Prostate gland (tissue), 2 donors: Measurements from ENCODE around the gene YIF1A. TPM values are rescaled to one million over a fixed set of nuclear protein-coding genes. Genes with fewer than 3 reads are reported as not detected.

Source experiments
- DNase-seq: peaks from one replicate; pipeline ENCODE4 v3.0.0-alpha.2; 2019; ENCODE audit warnings: low spot score
- H3K27ac ChIP-seq, 2 donors: fragments of 200-600 bp; sonication (generic); 2 replicates each; pipeline ENCODE4 v1.5.1; 2017 to 2019
- H3K27me3 ChIP-seq: fragments of 200-600 bp; sonication (generic); replicated peaks from 2 replicates; pipeline ENCODE4 v1.5.1; 2019; ENCODE audit not compliant: insufficient read depth
- H3K36me3 ChIP-seq, 2 donors: fragments of 200-600 bp; sonication (generic); 1 replicate in 1 of 2; 2 replicates in 1 of 2; pipeline versions ENCODE4 v1.5.1 to v1.8.1; 2017 to 2019
- H3K4me1 ChIP-seq: fragments of 200-600 bp; sonication (generic); replicated peaks from 2 replicates; pipeline ENCODE4 v1.5.1; 2019
- H3K4me3 ChIP-seq, 2 donors: fragments of 200-600 bp; sonication (generic); 2 replicates each; pipeline ENCODE4 v1.5.1; 2017 to 2019
- H3K9me3 ChIP-seq: fragments of 200-600 bp; sonication (generic); 2 replicates; pipeline ENCODE4 v1.5.1; 2017
- CTCF ChIP-seq, 4 experiments: fragments of 200-600 bp in 2 of 4; fragments of 450-650 bp in 2 of 4; sonication (generic) in 2 of 4; IDR thresholded peaks; 1 replicate in 3 of 4; 2 replicates in 1 of 4; pipeline ENCODE4 v1.5.1; 2016 to 2019; ENCODE audit warnings: antibody characterized with exemption in 4 of 4, mild to moderate bottlenecking in 2 of 4, moderate library complexity in 2 of 4
- POLR2A ChIP-seq: fragments of 450-650 bp; IDR thresholded peaks from one replicate; pipeline ENCODE4 v1.6.1; 2016; ENCODE audit warnings: antibody characterized with exemption, mild to moderate bottlenecking
- POLR2AphosphoS5 ChIP-seq: sonication (generic); formaldehyde crosslinking; IDR thresholded peaks from one replicate; pipeline ENCODE4 v1.6.1; 2017; ENCODE audit warnings: antibody characterized with exemption
- WGBS: methylation state at CpG from one replicate; pipeline ENCODE4 v1.1.5; 2018; 5-methylcytosine and 5-hydroxymethylcytosine counted together
- intact Hi-C: fragments of 100-400 bp; cut with DNase I; formaldehyde crosslinking; loops from one replicate; pipeline ENCODE4 v1.14.2; 2022
- total RNA-seq, 2 donors: library from RNA; depleted of rRNA; stranded (reverse); fragments of >200 nt; gene quantifications; one replicate each; pipeline ENCODE4 v1.1.0, GENCODE V29; 2016

Gene YIF1A
- total RNA-seq, 2 donors from 2014 or later: 92.6 to 112 TPM

DNA sequence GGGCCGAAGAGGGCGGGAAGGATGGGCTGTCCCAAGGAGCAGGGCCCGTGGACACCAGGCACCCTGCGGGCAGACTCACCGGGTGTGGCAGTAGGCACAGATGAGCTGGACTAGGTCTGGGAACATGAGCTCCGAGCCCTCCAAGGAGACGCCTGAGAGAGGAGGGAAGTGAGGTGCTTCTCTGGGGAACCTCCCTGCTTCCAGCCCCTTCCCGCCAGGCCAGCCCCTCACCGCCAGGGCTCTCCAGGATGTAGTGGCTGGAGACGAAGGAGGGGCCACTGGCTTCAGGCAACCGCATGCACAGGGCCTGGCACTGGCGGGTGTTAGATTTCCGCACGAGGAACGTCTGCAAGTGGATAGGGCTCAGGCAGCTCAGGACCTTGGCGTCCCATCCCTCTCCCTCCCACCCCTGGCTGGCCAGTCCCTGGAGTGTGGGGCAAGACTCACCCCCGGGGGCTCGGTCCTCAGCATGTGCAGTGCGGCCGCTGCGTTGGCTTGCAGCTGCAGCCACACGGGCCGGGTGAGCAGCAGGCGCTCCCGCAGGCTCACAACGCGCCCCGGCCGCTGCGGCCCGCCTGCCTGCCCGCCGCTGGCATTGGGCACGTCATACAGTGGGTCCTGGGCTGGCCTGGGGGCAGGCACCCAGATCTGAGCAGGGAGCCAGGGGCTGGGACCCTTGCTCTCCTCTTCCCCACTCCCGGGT is 46.7 kb upstream of the YIF1A start:
- Histone ChIP-seq H3K4me1 (peaks cover 9% of the 10 kb centered on the region), H3K27me3 (no peaks in the 10 kb centered on the region), H3K27ac (peak overlapping the region; percentile 61 to 75), H3K4me3 (peak overlapping the region; percentile 39 to 48), H3K36me3 (peaks cover 10 to 12% of the 10 kb centered on the region in 2 donors), H3K9me3 (no peaks in the 10 kb centered on the region)
- DNase-seq: no peak
- intact Hi-C loops: no loop called here
- WGBS: 9% methylated on average over 35 of the region's 35 CpGs
- TF ChIP-seq CTCF (IDR thresholded peaks at IDR 0.05): no peak
- TF ChIP-seq POLR2A: no peak
- TF ChIP-seq POLR2AphosphoS5: no peak

DNA sequence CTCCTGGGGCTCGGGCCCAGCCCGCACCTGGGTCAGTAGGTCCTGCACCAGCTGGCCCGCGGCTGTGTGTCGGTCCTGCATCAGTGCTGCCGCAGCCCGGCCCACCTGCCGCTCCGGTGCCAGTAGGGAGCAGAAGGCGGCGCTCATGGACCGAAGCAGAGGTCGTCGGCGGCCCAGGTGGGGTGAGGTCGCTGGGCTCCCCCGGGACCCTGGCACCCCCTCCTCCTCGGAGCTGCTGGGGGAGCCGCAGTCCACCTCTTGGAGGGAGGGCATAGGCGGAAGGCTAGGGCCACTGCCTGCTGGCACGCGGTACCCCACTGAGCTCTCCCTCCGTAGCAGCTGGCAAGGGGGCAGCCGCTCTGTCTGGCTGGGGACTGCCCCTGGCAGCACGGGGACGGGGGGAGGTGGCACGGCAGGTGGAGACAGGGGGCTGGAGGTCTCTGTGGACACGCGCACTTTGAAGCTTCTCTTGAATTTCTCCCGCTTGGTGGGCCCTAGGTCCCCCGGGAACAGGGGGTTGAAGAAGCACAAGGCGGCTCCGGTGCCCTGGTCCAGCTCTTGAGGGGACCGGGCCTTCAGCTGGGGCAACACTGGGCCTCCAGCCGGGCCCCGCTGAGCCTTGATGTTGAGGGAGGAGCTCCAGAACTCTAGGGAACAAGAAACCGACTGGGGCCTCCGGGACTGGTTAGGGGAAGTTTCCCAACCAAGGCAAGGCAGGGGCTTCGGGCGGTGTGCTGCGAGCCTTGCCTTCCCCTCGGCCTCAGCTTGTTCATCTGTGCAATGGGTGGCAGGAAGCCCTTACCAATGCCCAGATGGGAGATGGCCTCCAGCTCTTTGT is 45.9 kb upstream of the YIF1A start:
- no peak overlapping the region for H3K27ac ChIP-seq
- peaks cover 9% of the 10 kb centered on the region for H3K4me1 ChIP-seq
- H3K27me3 ChIP-seq: no peaks in the 10 kb centered on the region
- 77% methylated on average over 29 of the region's 42 CpGs for WGBS
- peaks cover 4% of the 10 kb centered on the region in 2 donors for H3K36me3 ChIP-seq
- DNase-seq: no peak
- intact Hi-C loops: no loop called here
- H3K9me3 ChIP-seq: no peaks in the 10 kb centered on the region
- peak overlapping the region in 1 of 2 donors; percentile 48 for H3K4me3 ChIP-seq
- TF ChIP-seq POLR2AphosphoS5: no peak
- TF ChIP-seq CTCF (IDR thresholded peaks at IDR 0.05): no peak
- no peak for TF ChIP-seq POLR2A

- intact Hi-C loops: no loop called here
Measured at GRCh38 chr11:66333896-66334604, 45.1 kb upstream of the YIF1A start.

GRCh38 chr11:66333220-66333877 is 44.4 kb upstream of the YIF1A start:
- H3K9me3 ChIP-seq: no peaks in the 10 kb centered on the region
- DNase-seq: no peak
- H3K36me3 ChIP-seq: no peaks in the 10 kb centered on the region
- H3K27ac ChIP-seq: no peak overlapping the region
- peaks cover 9% of the 10 kb centered on the region for H3K4me1 ChIP-seq
- TF ChIP-seq POLR2A (no peak), CTCF (IDR thresholded peaks at IDR 0.05) (no peak), POLR2AphosphoS5 (no peak)
- H3K27me3 ChIP-seq: no peaks in the 10 kb centered on the region
- no peak overlapping the region for H3K4me3 ChIP-seq
- intact Hi-C loops: no loop called here
- 88% methylated on average over 19 of the region's 19 CpGs for WGBS

More at GRCh38 chr11:66333896-66334604, 45.1 kb upstream of the YIF1A start:
- no peaks in the 10 kb centered on the region for H3K9me3 ChIP-seq
- H3K27ac ChIP-seq: no peak overlapping the region
- WGBS: 85% methylated on average over 27 of the region's 29 CpGs
- H3K36me3 ChIP-seq: no peaks in the 10 kb centered on the region
- no peaks in the 10 kb centered on the region for H3K27me3 ChIP-seq
- peaks cover 9% of the 10 kb centered on the region for H3K4me1 ChIP-seq
- DNase-seq: no peak
- no peak overlapping the region for H3K4me3 ChIP-seq
- TF ChIP-seq CTCF (IDR thresholded peaks at IDR 0.05): no peak
- no peak for TF ChIP-seq POLR2A
- TF ChIP-seq POLR2AphosphoS5: no peak
